ENCODE results near the gene NQO2. TPM values are rescaled to one million over a fixed set of nuclear protein-coding genes. Genes with fewer than 3 reads are reported as not detected.
"Not testable (repeated sequence)": the region's sequence is repeated elsewhere in the genome, so short reads cannot be mapped to it uniquely, and the experiment has no call there.

Gene NQO2
- total RNA-seq, 1 experiment from 2014 or later, result 5.5 TPM

DNA sequence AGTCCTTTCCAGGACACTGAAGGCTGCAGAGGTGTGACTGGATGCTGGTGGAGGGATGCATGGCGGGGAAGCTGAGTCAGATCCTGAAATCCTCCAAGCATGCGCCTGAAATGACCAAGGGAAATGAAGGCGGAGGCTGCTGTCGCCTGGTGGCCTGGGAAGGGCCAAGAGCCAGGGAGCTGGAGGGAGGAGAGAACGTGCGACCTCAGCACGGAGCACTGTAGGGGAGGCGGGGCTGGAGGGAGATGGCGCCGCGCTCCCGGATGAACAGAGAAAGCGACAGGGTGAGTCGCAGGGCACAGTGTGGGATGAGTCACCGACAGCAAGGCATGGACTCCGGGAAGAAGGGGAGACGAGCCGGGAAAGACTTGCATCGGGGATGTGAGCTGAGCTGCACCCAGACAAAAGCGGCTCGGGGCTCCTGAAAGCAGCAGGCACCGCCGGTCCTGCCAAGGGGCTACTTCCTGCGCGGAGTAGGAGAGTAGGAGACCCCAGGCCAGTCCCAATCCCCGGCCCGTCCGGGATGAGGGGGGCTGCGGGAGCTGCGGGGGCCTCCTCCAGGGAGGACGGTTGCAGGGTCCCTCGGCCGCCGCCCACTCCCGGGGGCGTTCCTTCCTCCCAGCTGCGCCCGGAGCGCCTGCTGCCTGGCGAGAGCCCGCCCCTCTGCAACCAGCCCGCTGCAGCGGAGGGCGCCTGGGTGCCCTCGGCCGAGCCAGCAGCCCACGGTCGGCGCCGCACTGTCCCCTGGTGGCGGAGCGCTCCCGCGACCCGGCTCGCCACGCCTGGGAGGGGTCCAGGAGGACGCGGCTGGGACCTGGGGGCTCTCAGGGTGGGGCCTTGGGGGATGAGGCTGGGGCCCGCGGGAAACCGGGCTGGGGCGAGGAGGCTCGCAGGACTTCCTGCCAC is 11.0 kb upstream of the NQO2 start:
- Histone ChIP-seq H4K20me1 (ENCODE audit: insufficient read depth, low read depth, low read length) (no peaks in the 10 kb centered on the region), H3K79me2 (ENCODE audit: low read length) (no peaks in the 10 kb centered on the region), H3K4me1 (ENCODE audit: low read length) (peaks cover 14% of the 10 kb centered on the region), H3K27me3 (ENCODE audit: low read length) (no peaks in the 10 kb centered on the region), H3K27ac (ENCODE audit: low read length) (peak overlapping the region; percentile 90), H3K9me2 (replicated peaks; ENCODE audit: insufficient read depth, low read length) (no peaks in the 10 kb centered on the region), H3K4me3 (ENCODE audit: low read length) (peak overlapping the region; percentile 79), H3K9me3 (ENCODE audit: low read length) (no peaks in the 10 kb centered on the region), H3K4me2 (ENCODE audit: low read depth, low read length, poor library complexity, severe bottlenecking) (peak overlapping the region; percentile 77), H2AFZ (ENCODE audit: low read length) (peak overlapping the region; percentile 96), H3K36me3 (ENCODE audit: insufficient read depth, low read length) (no peaks in the 10 kb centered on the region), H3K9ac (ENCODE audit: low read length) (peak overlapping the region; percentile 76)
- DNase-seq, result peak; percentile 90

DNA sequence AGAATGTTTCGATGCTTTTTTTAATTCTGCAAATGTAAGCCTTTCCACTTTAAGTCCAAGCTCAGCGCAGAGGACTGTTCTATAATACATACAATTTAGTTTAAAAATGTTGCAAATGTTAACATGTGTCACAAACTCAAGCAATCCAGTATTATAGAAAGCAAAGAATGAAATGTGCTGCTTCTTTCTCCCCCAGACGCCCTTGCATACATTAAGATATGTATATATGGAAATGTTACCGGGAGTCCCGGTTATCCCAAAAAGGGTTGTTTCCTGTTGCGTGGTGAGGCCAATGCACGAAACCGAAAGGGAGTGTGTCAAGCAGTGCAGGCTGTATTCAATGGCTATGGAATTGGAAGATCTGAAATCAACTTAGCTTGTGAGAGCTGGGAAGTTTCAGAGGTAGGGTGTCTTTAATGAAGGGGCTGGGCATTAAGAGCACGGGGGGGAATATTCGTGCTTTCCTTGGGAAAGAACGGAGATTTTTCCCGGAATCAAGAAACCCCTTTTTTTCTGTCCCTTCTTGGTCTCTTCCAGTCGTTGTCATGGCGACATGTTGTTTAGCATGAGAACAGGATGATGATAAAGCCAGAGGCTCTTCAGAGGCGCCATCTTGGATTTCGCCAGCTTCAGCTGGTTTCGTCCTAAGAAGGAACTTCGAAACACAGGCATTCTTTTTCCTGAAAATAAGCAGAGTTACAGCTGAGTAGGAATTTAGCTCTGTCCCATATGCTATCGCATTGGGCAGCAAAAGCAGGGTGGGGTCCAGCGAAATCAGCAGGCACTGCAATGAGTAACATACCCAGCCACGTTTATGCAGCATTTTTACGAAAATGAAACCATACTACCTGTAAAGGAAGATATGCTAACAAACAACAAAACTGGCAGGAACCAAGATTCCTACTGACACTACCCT is 10.1 kb upstream of the NQO2 start:
- H3K9ac ChIP-seq (ENCODE audit: low read length), result peak overlapping the region; percentile 76
- no peaks in the 10 kb centered on the region for H3K27me3 ChIP-seq (ENCODE audit: low read length)
- peak overlapping the region; percentile 77 for H3K4me2 ChIP-seq (ENCODE audit: low read depth, low read length, poor library complexity, severe bottlenecking)
- H3K9me2 ChIP-seq (replicated peaks; ENCODE audit: insufficient read depth, low read length), result no peaks in the 10 kb centered on the region
- DNase-seq, result peak; percentile 98
- no peaks in the 10 kb centered on the region for H3K9me3 ChIP-seq (ENCODE audit: low read length)
- peak overlapping the region; percentile 79 for H3K4me3 ChIP-seq (ENCODE audit: low read length)
- no peaks in the 10 kb centered on the region for H4K20me1 ChIP-seq (ENCODE audit: insufficient read depth, low read depth, low read length)
- H3K36me3 ChIP-seq (ENCODE audit: insufficient read depth, low read length), result no peaks in the 10 kb centered on the region
- peak overlapping the region; percentile 96 for H2AFZ ChIP-seq (ENCODE audit: low read length)
- peak overlapping the region; percentile 90 for H3K27ac ChIP-seq (ENCODE audit: low read length)
- no peaks in the 10 kb centered on the region for H3K79me2 ChIP-seq (ENCODE audit: low read length)
- peaks cover 14% of the 10 kb centered on the region for H3K4me1 ChIP-seq (ENCODE audit: low read length)

DNA sequence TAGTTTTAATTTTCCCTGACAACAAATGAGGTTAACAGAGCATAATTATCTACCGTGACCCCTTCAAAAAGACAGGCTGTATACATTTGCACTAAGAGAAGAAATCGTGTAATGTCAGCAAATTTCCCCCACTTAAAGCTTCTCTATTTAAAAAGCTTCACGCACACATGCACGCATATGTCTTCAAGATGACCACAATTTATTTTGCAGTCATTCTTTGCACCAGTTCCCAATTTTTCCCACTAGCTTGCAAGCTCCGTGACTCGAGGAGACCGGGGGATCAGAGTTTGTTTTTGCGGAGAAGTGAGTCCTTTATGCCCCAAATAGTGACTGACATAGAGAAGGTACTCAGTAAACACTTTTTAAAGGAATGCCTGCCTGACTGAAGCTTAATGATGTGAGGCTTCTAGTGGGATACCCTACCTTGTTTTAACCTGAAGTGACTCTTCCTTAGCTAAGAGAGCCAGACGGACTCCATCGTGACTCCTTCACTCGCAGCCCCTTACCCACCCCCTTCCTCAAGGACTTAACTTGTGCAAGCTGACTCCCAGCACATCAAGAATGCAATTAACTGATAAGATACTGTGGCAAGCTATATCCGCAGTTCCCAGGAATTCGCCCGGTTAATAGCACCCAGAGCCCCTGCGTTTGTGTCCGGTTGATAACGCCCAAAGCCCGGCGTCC is 9.3 kb upstream of the NQO2 start:
- Histone ChIP-seq H2AFZ (ENCODE audit: low read length) (peak overlapping the region; percentile 96), H3K4me2 (ENCODE audit: low read depth, low read length, poor library complexity, severe bottlenecking) (peak overlapping the region; percentile 77), H3K4me3 (ENCODE audit: low read length) (peak overlapping the region; percentile 79), H3K9me3 (ENCODE audit: low read length) (no peaks in the 10 kb centered on the region), H3K4me1 (ENCODE audit: low read length) (peaks cover 14% of the 10 kb centered on the region), H3K9ac (ENCODE audit: low read length) (peak overlapping the region; percentile 76), H3K9me2 (replicated peaks; ENCODE audit: insufficient read depth, low read length) (no peaks in the 10 kb centered on the region), H3K36me3 (ENCODE audit: insufficient read depth, low read length) (no peaks in the 10 kb centered on the region), H3K27me3 (ENCODE audit: low read length) (no peaks in the 10 kb centered on the region), H4K20me1 (ENCODE audit: insufficient read depth, low read depth, low read length) (no peaks in the 10 kb centered on the region), H3K79me2 (ENCODE audit: low read length) (no peaks in the 10 kb centered on the region), H3K27ac (ENCODE audit: low read length) (no peak overlapping the region)
- peak; percentile 44 for DNase-seq

DNA sequence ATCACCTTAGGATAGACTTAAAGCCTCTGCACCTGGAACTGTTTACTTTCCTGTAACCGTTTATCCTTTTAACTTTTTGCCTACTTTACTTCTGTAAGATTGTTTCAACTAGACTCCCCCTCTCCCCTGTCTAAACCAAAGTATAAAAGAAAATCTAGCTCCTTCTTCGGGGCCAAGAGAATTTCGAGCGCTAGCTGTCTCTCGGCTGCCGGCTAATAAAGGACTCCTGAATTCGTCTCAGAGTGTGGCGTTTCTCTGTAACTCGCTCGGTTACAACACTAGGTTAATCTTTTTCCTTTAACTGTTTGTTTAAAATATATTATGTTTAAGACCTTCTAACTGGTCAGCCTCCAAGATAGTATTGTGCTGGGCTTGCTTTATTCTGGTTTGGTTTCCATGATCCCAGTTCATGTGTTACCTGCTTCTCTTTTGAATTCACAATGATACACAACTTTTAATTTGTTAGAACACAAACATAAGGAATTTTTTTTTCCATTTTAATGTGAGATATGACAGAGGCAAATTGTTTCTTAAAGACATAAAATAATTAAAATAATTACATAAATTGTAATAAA is 8.7 kb upstream of the NQO2 start:
- Histone ChIP-seq H3K4me2 (ENCODE audit: low read depth, low read length, poor library complexity, severe bottlenecking) (peak overlapping the region; percentile 77), H3K36me3 (ENCODE audit: insufficient read depth, low read length) (no peaks in the 10 kb centered on the region), H3K9ac (ENCODE audit: low read length) (peak overlapping the region; percentile 76; the same call in 1 of the 2 replicates), H3K79me2 (ENCODE audit: low read length) (no peaks in the 10 kb centered on the region), H3K27me3 (ENCODE audit: low read length) (no peaks in the 10 kb centered on the region), H3K27ac (ENCODE audit: low read length) (no peak overlapping the region), H2AFZ (ENCODE audit: low read length) (no peak overlapping the region), H4K20me1 (ENCODE audit: insufficient read depth, low read depth, low read length) (no peaks in the 10 kb centered on the region), H3K4me1 (ENCODE audit: low read length) (peaks cover 16% of the 10 kb centered on the region), H3K9me3 (ENCODE audit: low read length) (no peaks in the 10 kb centered on the region), H3K9me2 (replicated peaks; ENCODE audit: insufficient read depth, low read length) (no peaks in the 10 kb centered on the region), H3K4me3 (ENCODE audit: low read length) (no peak overlapping the region; the same call in 1 of the 2 replicates)
- no peak for DNase-seq

DNA sequence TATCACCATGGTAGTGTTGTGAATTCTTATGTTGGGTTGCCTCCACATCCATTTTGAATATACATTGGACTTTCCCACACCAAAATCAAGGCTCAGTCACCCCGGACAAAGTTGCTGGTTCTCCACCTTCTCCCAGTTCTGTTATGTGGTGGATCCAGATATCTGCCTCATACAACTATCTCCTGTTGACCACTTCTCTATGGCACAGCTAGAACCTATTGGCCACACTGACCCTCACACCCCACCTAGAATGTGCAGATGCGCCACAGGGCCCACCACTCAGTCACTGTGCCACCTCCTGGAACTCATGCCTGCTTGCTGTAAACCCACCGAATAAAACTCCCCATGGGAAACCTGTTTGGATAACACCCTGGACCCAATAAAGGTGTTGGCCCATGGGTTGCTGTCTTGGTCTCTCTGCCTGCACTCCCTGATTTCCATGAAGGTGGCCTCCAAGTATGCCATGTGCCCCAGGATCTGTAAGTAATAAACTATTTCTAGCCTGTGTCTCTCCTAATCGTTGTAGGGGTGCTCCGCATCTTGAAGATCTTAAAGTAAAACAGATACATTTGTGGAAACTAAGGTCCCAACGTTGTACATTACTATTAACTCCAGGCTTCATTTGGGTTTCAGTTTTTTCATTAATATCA is 7.2 kb upstream of the NQO2 start:
- no peak for DNase-seq
- Histone ChIP-seq H3K9ac (ENCODE audit: low read length) (no peak overlapping the region), H3K79me2 (ENCODE audit: low read length) (no peaks in the 10 kb centered on the region), H3K27ac (ENCODE audit: low read length) (no peak overlapping the region), H3K4me2 (ENCODE audit: low read depth, low read length, poor library complexity, severe bottlenecking) (no peak overlapping the region), H3K36me3 (ENCODE audit: insufficient read depth, low read length) (no peaks in the 10 kb centered on the region), H3K9me3 (ENCODE audit: low read length) (no peaks in the 10 kb centered on the region), H3K4me1 (ENCODE audit: low read length) (peaks cover 23% of the 10 kb centered on the region), H2AFZ (ENCODE audit: low read length) (no peak overlapping the region), H3K9me2 (replicated peaks; ENCODE audit: insufficient read depth, low read length) (no peaks in the 10 kb centered on the region), H3K27me3 (ENCODE audit: low read length) (no peaks in the 10 kb centered on the region), H4K20me1 (ENCODE audit: insufficient read depth, low read depth, low read length) (no peaks in the 10 kb centered on the region), H3K4me3 (ENCODE audit: low read length) (no peak overlapping the region)

DNA sequence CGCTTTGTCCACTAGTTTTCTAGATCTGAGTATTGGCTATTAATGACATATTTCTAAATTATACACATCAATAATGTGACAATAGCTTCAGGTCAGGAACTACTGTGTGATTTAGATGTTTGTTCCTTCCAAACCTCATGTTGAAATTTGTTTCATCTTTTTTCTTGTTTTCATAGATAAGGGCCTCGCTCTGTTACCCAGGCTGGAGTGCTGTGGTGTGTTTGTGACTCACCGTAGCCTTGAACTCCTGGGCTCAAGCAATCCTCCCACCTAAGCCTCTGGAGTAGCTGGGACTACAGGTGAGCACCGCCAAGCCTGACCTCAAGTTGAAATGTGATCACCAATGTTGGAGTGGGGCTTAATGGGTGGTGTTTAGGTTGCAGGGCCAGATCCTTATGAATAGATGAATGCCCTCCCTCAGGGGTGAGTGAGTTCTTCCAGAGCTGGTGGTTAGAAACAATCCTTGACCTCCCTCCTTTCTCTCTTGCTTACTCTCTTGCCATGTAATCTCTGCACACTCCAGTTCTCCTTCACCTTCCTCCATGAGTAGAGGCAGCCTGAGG is 5.9 kb upstream of the NQO2 start:
- Histone ChIP-seq H2AFZ (ENCODE audit: low read length) (no peak overlapping the region), H3K9me2 (replicated peaks; ENCODE audit: insufficient read depth, low read length) (no peaks in the 10 kb centered on the region), H3K4me1 (ENCODE audit: low read length) (peaks cover 20% of the 10 kb centered on the region), H3K9me3 (ENCODE audit: low read length) (no peaks in the 10 kb centered on the region), H3K27ac (ENCODE audit: low read length) (no peak overlapping the region), H3K9ac (ENCODE audit: low read length) (no peak overlapping the region), H3K4me3 (ENCODE audit: low read length) (no peak overlapping the region), H3K27me3 (ENCODE audit: low read length) (no peaks in the 10 kb centered on the region), H3K36me3 (ENCODE audit: insufficient read depth, low read length) (no peaks in the 10 kb centered on the region), H3K4me2 (ENCODE audit: low read depth, low read length, poor library complexity, severe bottlenecking) (no peak overlapping the region), H3K79me2 (ENCODE audit: low read length) (no peaks in the 10 kb centered on the region), H4K20me1 (ENCODE audit: insufficient read depth, low read depth, low read length) (no peaks in the 10 kb centered on the region)
- no peak for DNase-seq

DNA sequence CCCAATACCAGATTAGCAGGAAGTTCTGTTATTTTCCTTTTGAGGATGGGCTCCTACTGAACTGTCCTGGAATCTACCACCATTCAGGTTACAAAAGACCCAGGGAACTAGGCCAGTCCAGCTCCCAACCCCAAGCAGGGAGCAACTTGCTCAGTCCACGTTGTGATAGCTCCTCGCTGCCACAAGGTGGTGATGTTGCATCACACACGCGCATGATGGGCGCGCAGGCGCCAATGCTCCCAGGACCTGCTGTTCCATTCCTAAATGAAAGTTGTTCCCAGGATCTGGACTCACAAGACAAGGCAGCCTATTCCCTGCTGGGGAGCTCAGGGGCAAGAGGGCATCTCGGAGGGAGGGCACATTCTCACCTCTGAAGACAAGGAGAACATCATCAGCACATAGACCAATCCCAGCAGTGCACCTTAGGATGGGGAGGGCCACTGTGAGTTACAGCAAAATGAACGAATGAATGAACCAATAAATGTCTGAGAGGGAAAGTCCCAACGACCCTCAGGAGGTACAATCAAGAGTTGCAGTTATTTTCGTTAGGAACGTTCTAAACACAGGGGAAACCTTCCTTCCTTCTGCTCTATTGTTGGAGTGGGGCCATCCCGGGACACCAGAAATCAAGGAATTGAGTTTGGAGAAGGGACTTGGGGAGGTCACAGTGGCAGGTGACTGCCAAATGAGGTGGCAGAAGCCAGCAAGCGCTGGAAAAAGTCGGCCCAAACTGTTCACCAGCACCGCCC is 1.3 kb upstream of the NQO2 start:
- H3K9ac ChIP-seq (ENCODE audit: low read length); H2AFZ ChIP-seq (ENCODE audit: low read length); H3K27me3 ChIP-seq (ENCODE audit: low read length); H3K27ac ChIP-seq (ENCODE audit: low read length); H3K36me3 ChIP-seq (ENCODE audit: insufficient read depth, low read length); H3K79me2 ChIP-seq (ENCODE audit: low read length); H3K9me2 ChIP-seq (replicated peaks; ENCODE audit: insufficient read depth, low read length); H3K9me3 ChIP-seq (ENCODE audit: low read length); H4K20me1 ChIP-seq (ENCODE audit: insufficient read depth, low read depth, low read length): not testable (repeated sequence)
- peak; percentile 52 for DNase-seq
- H3K4me1 ChIP-seq (ENCODE audit: low read length), result peaks cover 26% of the 10 kb centered on the region
- peak overlapping the region; percentile 66; the same call in 1 of the 2 replicates for H3K4me3 ChIP-seq (ENCODE audit: low read length)
- H3K4me2 ChIP-seq (ENCODE audit: low read depth, low read length, poor library complexity, severe bottlenecking), result peak overlapping the region; percentile 68
